ENCODE data around the gene DYRK1B.

Gene DYRK1B

GRCh38 chr19:39848392-39848791 lies 14.4 kb upstream of the DYRK1B start:
- H2AFZ ChIP-seq, result no peak overlapping the region
- H3K9ac ChIP-seq, result no peak overlapping the region
- no peaks in the 10 kb centered on the region for H3K36me3 ChIP-seq (ENCODE audit: control insufficient read depth, insufficient read depth, low read length)
- peaks cover 14% of the 10 kb centered on the region for H3K79me2 ChIP-seq
- H3K27ac ChIP-seq, result no peak overlapping the region
- H3K9me3 ChIP-seq (ENCODE audit: control insufficient read depth, low read length), result no peaks in the 10 kb centered on the region
- peaks cover 8% of the 10 kb centered on the region for H3K4me1 ChIP-seq
- H3K4me2 ChIP-seq (ENCODE audit: low read length), result no peak overlapping the region
- H3K27me3 ChIP-seq (ENCODE audit: control insufficient read depth, insufficient read depth, low read length), result no peaks in the 10 kb centered on the region
- no peak for TF ChIP-seq CTCF (IDR thresholded peaks at IDR 0.05)
- no peak overlapping the region for H3K4me3 ChIP-seq (ENCODE audit: low read depth, low read length)

DNA sequence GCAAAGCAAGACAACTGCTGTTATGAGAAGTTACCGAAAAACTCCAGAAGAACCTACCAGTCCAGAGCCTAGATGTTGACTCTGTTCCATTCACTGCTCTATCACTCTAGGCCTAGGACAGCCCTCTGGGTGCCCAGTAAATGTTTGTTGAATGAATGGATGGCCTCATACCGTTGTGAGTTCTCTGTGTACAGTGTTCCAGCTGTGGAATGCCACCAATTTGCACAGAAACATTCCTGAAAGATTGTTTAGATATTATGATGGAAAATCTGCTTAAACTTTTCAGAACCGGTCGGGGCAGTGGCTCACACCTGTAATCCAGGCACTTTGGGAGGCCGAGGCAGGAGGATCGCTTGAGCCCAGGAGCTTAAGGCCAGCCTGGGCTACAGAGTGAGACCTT lies 13.6 kb upstream of the DYRK1B start:
- H2AFZ ChIP-seq, result peak overlapping the region; percentile 97
- no peak overlapping the region for H3K9ac ChIP-seq
- H3K4me2 ChIP-seq (ENCODE audit: low read length), result no peak overlapping the region
- H3K79me2 ChIP-seq, result peaks cover 23% of the 10 kb centered on the region
- TF ChIP-seq CTCF (IDR thresholded peaks at IDR 0.05), result no peak
- no peaks in the 10 kb centered on the region for H3K27me3 ChIP-seq (ENCODE audit: control insufficient read depth, insufficient read depth, low read length)
- H3K4me1 ChIP-seq, result peaks cover 8% of the 10 kb centered on the region
- no peak overlapping the region for H3K27ac ChIP-seq
- H3K36me3 ChIP-seq (ENCODE audit: control insufficient read depth, insufficient read depth, low read length), result no peaks in the 10 kb centered on the region
- no peak overlapping the region for H3K4me3 ChIP-seq (ENCODE audit: low read depth, low read length)
- no peaks in the 10 kb centered on the region for H3K9me3 ChIP-seq (ENCODE audit: control insufficient read depth, low read length)

GRCh38 chr19:39846678-39847486 lies 12.9 kb upstream of the DYRK1B start:
- TF ChIP-seq CTCF (IDR thresholded peaks at IDR 0.05), result no peak
- peak overlapping the region; percentile 88 for H3K4me2 ChIP-seq (ENCODE audit: low read length)
- peaks cover 8% of the 10 kb centered on the region for H3K4me1 ChIP-seq
- no peaks in the 10 kb centered on the region for H3K36me3 ChIP-seq (ENCODE audit: control insufficient read depth, insufficient read depth, low read length)
- no peaks in the 10 kb centered on the region for H3K9me3 ChIP-seq (ENCODE audit: control insufficient read depth, low read length)
- no peaks in the 10 kb centered on the region for H3K27me3 ChIP-seq (ENCODE audit: control insufficient read depth, insufficient read depth, low read length)
- H2AFZ ChIP-seq, result peak overlapping the region; percentile 97
- no peak overlapping the region for H3K9ac ChIP-seq
- H3K79me2 ChIP-seq, result peaks cover 24% of the 10 kb centered on the region
- peak overlapping the region; percentile 77 for H3K27ac ChIP-seq
- peak overlapping the region; percentile 91 for H3K4me3 ChIP-seq (ENCODE audit: low read depth, low read length)

GRCh38 chr19:39845933-39846677 lies 12.1 kb upstream of the DYRK1B start, which contains the start of gene FBL:
Gene FBL, minus strand, starts transcription at chr19:39846379. Its CDS starts 79 bp downstream, at chr19:39846300.
- peaks cover 24% of the 10 kb centered on the region for H3K79me2 ChIP-seq
- TF ChIP-seq CTCF (IDR thresholded peaks at IDR 0.05), result no peak

More at GRCh38 chr19:39845933-39846677, 12.1 kb upstream of the DYRK1B start, which contains the start of gene FBL:
- no peaks in the 10 kb centered on the region for H3K9me3 ChIP-seq (ENCODE audit: control insufficient read depth, low read length)
- H3K9ac ChIP-seq, result peak within 1 kb of the TSS; percentile 69
- peak within 1 kb of the TSS; percentile 91 for H3K4me3 ChIP-seq (ENCODE audit: low read depth, low read length)
- peak within 1 kb of the TSS; percentile 77 for H3K27ac ChIP-seq
- no peaks in the 10 kb centered on the region for H3K36me3 ChIP-seq (ENCODE audit: control insufficient read depth, insufficient read depth, low read length)
- H3K4me2 ChIP-seq (ENCODE audit: low read length), result peak within 1 kb of the TSS; percentile 88
- no peaks in the 10 kb centered on the region for H3K27me3 ChIP-seq (ENCODE audit: control insufficient read depth, insufficient read depth, low read length)
- H3K4me1 ChIP-seq, result peaks cover 8% of the 10 kb centered on the region
- peak within 1 kb of the TSS; percentile 97 for H2AFZ ChIP-seq

Data from parathyroid adenoma (tissue), 2 donors.